ENCODE data around the gene TREH.

GRCh38 chr11:118609380-118610224, 69.8 kb downstream of the TREH start:
- TF ChIP-seq CHD2 (IDR thresholded peaks at IDR 0.05; ENCODE audit: low read length, partially characterized antibody) (no peak), EZH2phosphoT487 (IDR thresholded peaks at IDR 0.05; ENCODE audit: borderline replicate concordance, low read depth) (no peak), YY1 (IDR thresholded peaks at IDR 0.05; ENCODE audit: low read depth) (no peak), ELF1 (IDR thresholded peaks at IDR 0.05) (no peak), USF1 (IDR thresholded peaks at IDR 0.05; ENCODE audit: borderline replicate concordance, low read depth) (no peak), JUND (IDR thresholded peaks at IDR 0.05) (no peak), RXRA (IDR thresholded peaks at IDR 0.05; ENCODE audit: borderline replicate concordance, low read depth) (no peak)
- TF ChIP-seq, protein P1, sequence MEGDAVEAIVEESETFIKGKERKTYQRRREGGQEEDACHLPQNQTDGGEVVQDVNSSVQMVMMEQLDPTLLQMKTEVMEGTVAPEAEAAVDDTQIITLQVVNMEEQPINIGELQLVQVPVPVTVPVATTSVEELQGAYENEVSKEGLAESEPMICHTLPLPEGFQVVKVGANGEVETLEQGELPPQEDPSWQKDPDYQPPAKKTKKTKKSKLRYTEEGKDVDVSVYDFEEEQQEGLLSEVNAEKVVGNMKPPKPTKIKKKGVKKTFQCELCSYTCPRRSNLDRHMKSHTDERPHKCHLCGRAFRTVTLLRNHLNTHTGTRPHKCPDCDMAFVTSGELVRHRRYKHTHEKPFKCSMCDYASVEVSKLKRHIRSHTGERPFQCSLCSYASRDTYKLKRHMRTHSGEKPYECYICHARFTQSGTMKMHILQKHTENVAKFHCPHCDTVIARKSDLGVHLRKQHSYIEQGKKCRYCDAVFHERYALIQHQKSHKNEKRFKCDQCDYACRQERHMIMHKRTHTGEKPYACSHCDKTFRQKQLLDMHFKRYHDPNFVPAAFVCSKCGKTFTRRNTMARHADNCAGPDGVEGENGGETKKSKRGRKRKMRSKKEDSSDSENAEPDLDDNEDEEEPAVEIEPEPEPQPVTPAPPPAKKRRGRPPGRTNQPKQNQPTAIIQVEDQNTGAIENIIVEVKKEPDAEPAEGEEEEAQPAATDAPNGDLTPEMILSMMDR (IDR thresholded peaks at IDR 0.05): no peak

Measured in SK-N-SH (cell line).